ENCODE measurements around the gene SLC7A4. TPM values are rescaled to one million over a fixed set of nuclear protein-coding genes. Genes with fewer than 3 reads are reported as not detected.

Gene SLC7A4
- total and polyA plus RNA-seq, 2 of the 8 experiments (the other 6 are each of a cell fraction or from before 2014, with no cell fraction given), result 0.92 TPM; not detected in 1

- ChIA-PET CTCF (ENCODE audit: partially characterized antibody) (interaction anchor here (0.7 to 1.7 kb wide), 6 partner anchors 10 to 114 kb away, joined by 3 to 6 read pairs (median 4); no protein-coding TSS in a partner anchor), POLR2A (ENCODE audit: partially characterized antibody) (interaction anchor here (0.8 to 5.5 kb wide), 8 partner anchors 9 to 44 kb away, joined by 3 to 45 read pairs (median 4); partner anchors contain the start of gene LZTR1)
- no peak overlapping the region for H2BK5ac ChIP-seq (ENCODE audit: low read depth, low read length)
- no peak overlapping the region for H3K18ac ChIP-seq (ENCODE audit: extremely low read depth, low read length)
- peaks cover 6 to 12% of the 10 kb centered on the region in 2 experiments for H4K20me1 ChIP-seq (replicated peaks in 1 of 2; ENCODE audit: control insufficient read depth in 1 of 2, insufficient read depth in 2 of 2, low read length in 2 of 2)
- H3K79me2 ChIP-seq (ENCODE audit: control insufficient read depth in 1 of 2, insufficient read depth in 2 of 2, low read length in 2 of 2), result no peaks in the 10 kb centered on the region; a peak in 1 of 4 replicates
- H2AFZ ChIP-seq (ENCODE audit: low read length), result no peak overlapping the region
- no peak overlapping the region for H3K27ac ChIP-seq (ENCODE audit: low read depth, low read length)
- no peak for TF ChIP-seq POLR2AphosphoS5 (IDR thresholded peaks at IDR 0.05; ENCODE audit: low read depth, low read length)
- no peak for TF ChIP-seq USF2 (IDR thresholded peaks at IDR 0.05; ENCODE audit: low read length)
- TF ChIP-seq EP300 (IDR thresholded peaks at IDR 0.05; ENCODE audit: borderline replicate concordance in 1 of 2, low read depth in 2 of 2, low read length in 2 of 2), result no peak
- TF ChIP-seq, protein P1, sequence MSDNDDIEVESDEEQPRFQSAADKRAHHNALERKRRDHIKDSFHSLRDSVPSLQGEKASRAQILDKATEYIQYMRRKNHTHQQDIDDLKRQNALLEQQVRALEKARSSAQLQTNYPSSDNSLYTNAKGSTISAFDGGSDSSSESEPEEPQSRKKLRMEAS (IDR thresholded peaks at IDR 0.05), result no peak
- peak in 1 of 2 experiments; percentile 17; a peak in 1 of 3 replicates for TF ChIP-seq POLR2A (IDR thresholded peaks at IDR 0.05; ENCODE audit: control extremely low read depth in 1 of 2, low read depth in 2 of 2, low read length in 2 of 2)
- H2BK12ac ChIP-seq (ENCODE audit: low read depth, low read length), result no peak overlapping the region
- H2AK5ac ChIP-seq (ENCODE audit: low read depth, low read length), result no peak overlapping the region
- no peak overlapping the region for H2BK120ac ChIP-seq (replicated peaks; ENCODE audit: low read depth, low read length)
- H3K36me3 ChIP-seq (ENCODE audit: control insufficient read depth in 2 of 4, insufficient read depth in 4 of 4, low read length in 3 of 4), result peaks cover 2 to 7% (median 4%) of the 10 kb centered on the region in 4 experiments; a peak in 5 of 8 replicates
- H3K23me2 ChIP-seq (ENCODE audit: low read depth, low read length), result peaks cover 12% of the 10 kb centered on the region; the same call in 1 of the 2 replicates
- no peak overlapping the region for H2BK20ac ChIP-seq (ENCODE audit: low read length)
- no peak overlapping the region for H3K9ac ChIP-seq (replicated peaks in 1 of 4; ENCODE audit: extremely low read depth in 1 of 4, low read depth in 3 of 4, low read length in 3 of 4)
- H4K91ac ChIP-seq (replicated peaks; ENCODE audit: insufficient read length, low read length), result no peak overlapping the region
- H3K27me3 ChIP-seq (replicated peaks in 1 of 4; ENCODE audit: control insufficient read depth in 3 of 4, extremely low read depth in 1 of 4, insufficient read depth in 3 of 4, low read length in 3 of 4), result no peaks in the 10 kb centered on the region
- no peak overlapping the region for H3K4me3 ChIP-seq (ENCODE audit: extremely low read depth in 1 of 4, insufficient read depth in 2 of 4, low read depth in 3 of 4, low read length in 4 of 4)
- peaks cover 2% of the 10 kb centered on the region; the same call in 1 of the 2 replicates for H3K79me1 ChIP-seq (ENCODE audit: low read depth, low read length)
- H3K4me1 ChIP-seq (replicated peaks in 1 of 4; ENCODE audit: control insufficient read depth in 3 of 4, insufficient read depth in 4 of 4, low read length in 3 of 4), result peaks cover 0 to 12% (median 8%) of the 10 kb centered on the region in 4 experiments; a peak in 5 of 7 replicates
- no peak overlapping the region for H2BK15ac ChIP-seq (ENCODE audit: low read length)
- no peak overlapping the region for H3K56ac ChIP-seq (replicated peaks; ENCODE audit: insufficient read length, low read depth, low read length)
- no peak overlapping the region for H4K5ac ChIP-seq (ENCODE audit: insufficient read length, low read depth, low read length)
- no peak for FAIRE-seq
- no peak overlapping the region; the same call in 1 of the 2 replicates for H4K8ac ChIP-seq (ENCODE audit: extremely low read depth, insufficient read depth, low read length)
- no peaks in the 10 kb centered on the region for H3K9me3 ChIP-seq (ENCODE audit: insufficient read depth in 2 of 2, low read depth in 1 of 2, low read length in 1 of 2)
- H3K4ac ChIP-seq (replicated peaks; ENCODE audit: insufficient read length, low read depth, low read length), result no peak overlapping the region
- no peak for DNase-seq (ENCODE audit: low read depth in 1 of 2, low spot score in 2 of 2)
- no peak overlapping the region for H3K14ac ChIP-seq (ENCODE audit: insufficient read length)
- WGBS, 2 experiments (ENCODE audit: extremely low coverage in 1 of 2, insufficient coverage in 1 of 2, insufficient read length in 1 of 2, insufficient replicate concordance in 2 of 2, low coverage in 1 of 2, low lambda C conversion rate in 2 of 2, missing lambda C conversion rate in 1 of 2), result 89% methylated on average over 18 of the region's 27 CpGs; no CpG with 5 or more reads in 1 of the 2 experiments
- no peak overlapping the region for H3K4me2 ChIP-seq (ENCODE audit: insufficient read depth in 1 of 2, low read depth in 2 of 2, low read length in 2 of 2)
- H3K23ac ChIP-seq (ENCODE audit: insufficient read length), result no peak overlapping the region
Measured at GRCh38 chr22:20999350-21000206, 32.8 kb downstream of the SLC7A4 start.

Measured in H1 (cell line).